Activated CD4-positive, alpha-beta T cell treated with anti-CD3 and anti-CD28 coated beads, Interleukin-2, amount 50 U/mL, for 1 hour (primary cell): ENCODE data around the gene KREMEN1.
"Not testable (repeated sequence)": the region's sequence is repeated elsewhere in the genome, so short reads cannot be mapped to it uniquely, and the experiment has no call there.

Experiments
- DNase-seq: peaks from one replicate; pipeline ENCODE4 v3.0.0-alpha.2; 2020

KREMEN1 gene

GRCh38 chr22:29072979-29073617 lies at the start of gene KREMEN1:
Gene KREMEN1 (plus strand): TSS chr22:29073035. CDS start chr22:29073131, 96 bp downstream.
- DNase-seq, result no peak

GRCh38 chr22:29023172-29023796 lies 49.6 kb upstream of the KREMEN1 start:
- no peak for DNase-seq

- no peak for DNase-seq
Observed at GRCh38 chr22:29026579-29026978, 46.3 kb upstream of the KREMEN1 start.

- no peak for DNase-seq
Observed at GRCh38 chr22:29028468-29028867, 44.4 kb upstream of the KREMEN1 start.

- DNase-seq, result no peak
Observed at GRCh38 chr22:29029202-29030000, 43.4 kb upstream of the KREMEN1 start.

- no peak for DNase-seq
Observed at GRCh38 chr22:29030016-29030617, 42.7 kb upstream of the KREMEN1 start.

- DNase-seq, result no peak
Observed at GRCh38 chr22:29030618-29031226, 42.1 kb upstream of the KREMEN1 start.

- no peak for DNase-seq
Observed at GRCh38 chr22:29031227-29032011, 41.4 kb upstream of the KREMEN1 start.

GRCh38 chr22:29032014-29032475 lies 40.8 kb upstream of the KREMEN1 start:
- no peak for DNase-seq

GRCh38 chr22:29032584-29032983 lies 40.3 kb upstream of the KREMEN1 start:
- no peak for DNase-seq

GRCh38 chr22:29037340-29037932 lies 35.4 kb upstream of the KREMEN1 start:
- DNase-seq, result no peak

GRCh38 chr22:29039148-29039547 lies 33.7 kb upstream of the KREMEN1 start:
- DNase-seq, result no peak

- DNase-seq, result not testable (repeated sequence)
Observed at GRCh38 chr22:29039684-29040083, 33.2 kb upstream of the KREMEN1 start.

GRCh38 chr22:29040385-29041275 lies 32.2 kb upstream of the KREMEN1 start:
- peak; percentile 60 for DNase-seq

- no peak for DNase-seq
Observed at GRCh38 chr22:29041408-29041807, 31.4 kb upstream of the KREMEN1 start.

- DNase-seq, result no peak
Observed at GRCh38 chr22:29043906-29044575, 28.8 kb upstream of the KREMEN1 start.

- DNase-seq, result no peak
Observed at GRCh38 chr22:29044657-29045176, 28.1 kb upstream of the KREMEN1 start.

- DNase-seq, result no peak
Observed at GRCh38 chr22:29048822-29049654, 23.8 kb upstream of the KREMEN1 start.
